Spleen (tissue), 7 donors: Measurements from ENCODE around the gene EWSR1.

Experiments
- CTCF ChIP-seq, 11 experiments: fragments of 200-600 bp in 7 of 11; fragments of 450-650 bp in 4 of 11; sonication (generic) in 4 of 11; IDR thresholded peaks in 8 of 11; conservative IDR thresholded peaks in 3 of 11; 1 replicate in 7 of 11; 2 replicates in 4 of 11; pipeline versions ENCODE4 v1.4.0 to v1.8.0; 2016 to 2021; ENCODE audit warnings: antibody characterized with exemption in 11 of 11, inconsistent platforms in 4 of 11, mild to moderate bottlenecking in 1 of 11
- POLR2A ChIP-seq, 3 donors: fragments of 450-650 bp; IDR thresholded peaks; one replicate each; pipeline ENCODE4 v1.5.1; 2017; ENCODE audit warnings: antibody characterized with exemption in 3 of 3, mild to moderate bottlenecking in 1 of 3
- POLR2AphosphoS5 ChIP-seq, 3 donors: sonication (generic); formaldehyde crosslinking; IDR thresholded peaks; one replicate each; pipeline ENCODE4 v1.5.1; 2017; ENCODE audit warnings: antibody characterized with exemption in 3 of 3
- donor health status: DM: no; HTN: no; CAD: no; lungs with moderate emphysema.
- donor health status: DM: no; HTN: no; CAD: no.
- donor health status: DM: no; HTN: no; CAD: no.

DNA sequence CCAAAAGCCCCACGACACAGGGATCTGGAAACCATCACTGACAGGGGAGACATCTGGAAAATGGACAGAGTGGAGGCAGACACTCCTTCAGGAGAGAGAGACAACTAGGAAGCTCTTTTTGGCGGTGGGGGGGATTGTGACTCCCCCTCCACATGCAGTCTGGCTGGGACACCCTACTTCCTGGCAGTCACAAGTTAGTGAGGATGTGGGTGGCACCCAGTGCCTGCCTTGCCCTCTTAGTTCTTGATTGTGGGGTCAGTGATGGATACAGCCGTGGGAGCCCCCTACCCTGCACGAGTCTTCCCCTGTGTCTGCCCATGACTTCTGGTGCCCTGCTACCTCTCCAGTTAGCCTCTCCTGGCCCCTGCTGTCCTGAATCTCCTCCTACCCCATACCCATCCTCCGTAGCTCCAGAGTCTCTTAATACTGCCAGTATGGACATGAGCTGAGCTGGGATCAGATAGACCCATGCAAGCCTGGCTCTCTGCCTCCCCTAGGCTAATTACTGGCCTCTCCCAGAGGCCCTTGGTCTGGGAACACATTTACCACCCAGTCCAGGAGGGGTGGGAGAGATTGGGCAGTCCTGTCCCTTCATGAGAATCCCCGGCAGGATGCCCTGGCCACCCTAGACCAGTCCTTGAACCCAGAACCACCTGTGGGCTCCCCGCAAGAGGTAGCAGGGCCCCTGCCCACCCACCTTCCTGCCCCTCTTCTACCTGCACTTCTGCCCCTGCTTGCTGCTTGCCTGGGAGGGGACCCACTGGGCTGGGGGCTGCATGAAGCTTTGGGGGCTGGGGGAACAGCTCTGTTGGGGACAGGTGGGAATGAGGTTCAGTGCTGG, 23.1 kb upstream of the EWSR1 start:
- TF ChIP-seq POLR2AphosphoS5 (IDR thresholded peaks at IDR 0.05) (peak in 1 of 3 donors; percentile 14), CTCF (IDR thresholded peaks at IDR 0.05 in 8 of 11, conservative IDR thresholded peaks at IDR 0.05 in 3 of 11) (no peak), POLR2A (IDR thresholded peaks at IDR 0.05) (no peak)
